Measurements from ENCODE around the gene GNRH2.

GRCh38 chr20:3084986-3085360 lies 41.6 kb downstream of the GNRH2 start:
- TF ChIP-seq, protein P1, sequence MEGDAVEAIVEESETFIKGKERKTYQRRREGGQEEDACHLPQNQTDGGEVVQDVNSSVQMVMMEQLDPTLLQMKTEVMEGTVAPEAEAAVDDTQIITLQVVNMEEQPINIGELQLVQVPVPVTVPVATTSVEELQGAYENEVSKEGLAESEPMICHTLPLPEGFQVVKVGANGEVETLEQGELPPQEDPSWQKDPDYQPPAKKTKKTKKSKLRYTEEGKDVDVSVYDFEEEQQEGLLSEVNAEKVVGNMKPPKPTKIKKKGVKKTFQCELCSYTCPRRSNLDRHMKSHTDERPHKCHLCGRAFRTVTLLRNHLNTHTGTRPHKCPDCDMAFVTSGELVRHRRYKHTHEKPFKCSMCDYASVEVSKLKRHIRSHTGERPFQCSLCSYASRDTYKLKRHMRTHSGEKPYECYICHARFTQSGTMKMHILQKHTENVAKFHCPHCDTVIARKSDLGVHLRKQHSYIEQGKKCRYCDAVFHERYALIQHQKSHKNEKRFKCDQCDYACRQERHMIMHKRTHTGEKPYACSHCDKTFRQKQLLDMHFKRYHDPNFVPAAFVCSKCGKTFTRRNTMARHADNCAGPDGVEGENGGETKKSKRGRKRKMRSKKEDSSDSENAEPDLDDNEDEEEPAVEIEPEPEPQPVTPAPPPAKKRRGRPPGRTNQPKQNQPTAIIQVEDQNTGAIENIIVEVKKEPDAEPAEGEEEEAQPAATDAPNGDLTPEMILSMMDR (IDR thresholded peaks at IDR 0.05): no peak
- TF ChIP-seq EZH2 (IDR thresholded peaks at IDR 0.05): no peak

Data from neural progenitor cell (in vitro differentiated cells).